ENCODE results near the gene CBLL2. TPM values are rescaled to one million over a fixed set of nuclear protein-coding genes. Genes with fewer than 3 reads are reported as not detected.
"Not testable (repeated sequence)": the region's sequence is repeated elsewhere in the genome, so short reads cannot be mapped to it uniquely, and the experiment has no call there.

CBLL2 gene
- not detected for total RNA-seq

- H3K4me3 Mint-ChIP-seq = no peak within 1 kb of the TSS
- no peaks in the 10 kb centered on the region for H3K36me3 Mint-ChIP-seq
- H3K27me3 Mint-ChIP-seq = no peaks in the 10 kb centered on the region
- no peak for DNase-seq
- no peak within 1 kb of the TSS for H3K27ac Mint-ChIP-seq
- no peaks in the 10 kb centered on the region for H3K4me1 Mint-ChIP-seq
- ATAC-seq = no peak
- CTCF ChIA-PET = no interaction called here
- peaks cover 2% of the 10 kb centered on the region for H3K9me3 Mint-ChIP-seq (ENCODE audit: low read depth)
Measured at GRCh38 chrX:22272613-22273012, at the start of gene CBLL2. CBLL2 (plus strand) TSS chrX:22272913; CDS start chrX:22272992, 79 bp downstream.

GRCh38 chrX:22234380-22234779, 38.3 kb upstream of the CBLL2 start:
- H3K27ac Mint-ChIP-seq = no peak overlapping the region
- DNase-seq (no peak), ATAC-seq (no peak)
- H3K4me3 Mint-ChIP-seq = no peak overlapping the region
- no peaks in the 10 kb centered on the region for H3K9me3 Mint-ChIP-seq (ENCODE audit: low read depth)
- H3K27me3 Mint-ChIP-seq = no peaks in the 10 kb centered on the region
- H3K4me1 Mint-ChIP-seq = no peaks in the 10 kb centered on the region
- peaks cover 1% of the 10 kb centered on the region for H3K36me3 Mint-ChIP-seq
- CTCF ChIA-PET = no interaction called here

- CTCF ChIA-PET = no interaction called here
- H3K9me3 Mint-ChIP-seq (ENCODE audit: low read depth) = no peaks in the 10 kb centered on the region
- no peak overlapping the region for H3K27ac Mint-ChIP-seq
- H3K27me3 Mint-ChIP-seq = no peaks in the 10 kb centered on the region
- DNase-seq (no peak), ATAC-seq (no peak)
- peaks cover 1% of the 10 kb centered on the region for H3K36me3 Mint-ChIP-seq
- no peak overlapping the region for H3K4me3 Mint-ChIP-seq
- no peaks in the 10 kb centered on the region for H3K4me1 Mint-ChIP-seq
Measured at GRCh38 chrX:22237479-22237878, 35.2 kb upstream of the CBLL2 start.

GRCh38 chrX:22246620-22247019, 26.1 kb upstream of the CBLL2 start:
- CTCF ChIA-PET = no interaction called here
- Mint-ChIP-seq H3K9me3 (ENCODE audit: low read depth) (no peaks in the 10 kb centered on the region), H3K27ac (no peak overlapping the region), H3K4me3 (no peak overlapping the region), H3K36me3 (no peaks in the 10 kb centered on the region), H3K4me1 (no peaks in the 10 kb centered on the region), H3K27me3 (no peaks in the 10 kb centered on the region)
- no peak for ATAC-seq
- DNase-seq = no peak

- Mint-ChIP-seq H3K4me1 (no peaks in the 10 kb centered on the region), H3K4me3 (no peak overlapping the region), H3K9me3 (ENCODE audit: low read depth) (no peaks in the 10 kb centered on the region), H3K27ac (no peak overlapping the region), H3K36me3 (no peaks in the 10 kb centered on the region), H3K27me3 (no peaks in the 10 kb centered on the region)
- CTCF ChIA-PET = no interaction called here
- DNase-seq (no peak), ATAC-seq (no peak)
Measured at GRCh38 chrX:22247169-22247568, 25.5 kb upstream of the CBLL2 start.

- CTCF ChIA-PET = no interaction called here
- Mint-ChIP-seq H3K27ac (no peak overlapping the region), H3K27me3 (no peaks in the 10 kb centered on the region)
Measured at GRCh38 chrX:22248401-22248800, 24.3 kb upstream of the CBLL2 start.

GRCh38 chrX:22249371-22249770, 23.3 kb upstream of the CBLL2 start:
- no peak overlapping the region for H3K4me3 Mint-ChIP-seq
- H3K9me3 Mint-ChIP-seq (ENCODE audit: low read depth) = no peaks in the 10 kb centered on the region
- no peaks in the 10 kb centered on the region for H3K4me1 Mint-ChIP-seq
- no peaks in the 10 kb centered on the region for H3K27me3 Mint-ChIP-seq
- DNase-seq = no peak
- CTCF ChIA-PET = no interaction called here
- no peak for ATAC-seq
- no peak overlapping the region for H3K27ac Mint-ChIP-seq
- H3K36me3 Mint-ChIP-seq = no peaks in the 10 kb centered on the region

More at GRCh38 chrX:22248401-22248800, 24.3 kb upstream of the CBLL2 start:
- H3K4me3 Mint-ChIP-seq = no peak overlapping the region
- H3K9me3 Mint-ChIP-seq (ENCODE audit: low read depth) = no peaks in the 10 kb centered on the region
- H3K36me3 Mint-ChIP-seq = no peaks in the 10 kb centered on the region
- DNase-seq (no peak), ATAC-seq (no peak)
- no peaks in the 10 kb centered on the region for H3K4me1 Mint-ChIP-seq

- H3K36me3 Mint-ChIP-seq = no peaks in the 10 kb centered on the region
- no peaks in the 10 kb centered on the region for H3K4me1 Mint-ChIP-seq
- H3K27me3 Mint-ChIP-seq = no peaks in the 10 kb centered on the region
- CTCF ChIA-PET = no interaction called here
- H3K27ac Mint-ChIP-seq = no peak overlapping the region
- peaks cover 2% of the 10 kb centered on the region for H3K9me3 Mint-ChIP-seq (ENCODE audit: low read depth)
- no peak for DNase-seq
- no peak overlapping the region for H3K4me3 Mint-ChIP-seq
- no peak for ATAC-seq
Measured at GRCh38 chrX:22268706-22269105, 4.0 kb upstream of the CBLL2 start.

- Mint-ChIP-seq H3K4me3 (no peak overlapping the region), H3K4me1 (no peaks in the 10 kb centered on the region), H3K27me3 (no peaks in the 10 kb centered on the region), H3K9me3 (ENCODE audit: low read depth) (peaks cover 2% of the 10 kb centered on the region), H3K36me3 (no peaks in the 10 kb centered on the region), H3K27ac (no peak overlapping the region)
- CTCF ChIA-PET = no interaction called here
- DNase-seq (no peak), ATAC-seq (no peak)
Measured at GRCh38 chrX:22273714-22274317, 1.1 kb downstream of the CBLL2 start.

GRCh38 chrX:22276781-22277180, 4.1 kb downstream of the CBLL2 start:
- Mint-ChIP-seq H3K27ac (no peak overlapping the region), H3K36me3 (no peaks in the 10 kb centered on the region), H3K4me1 (no peaks in the 10 kb centered on the region), H3K27me3 (no peaks in the 10 kb centered on the region), H3K4me3 (no peak overlapping the region), H3K9me3 (ENCODE audit: low read depth) (no peaks in the 10 kb centered on the region)
- no peak for ATAC-seq
- DNase-seq = no peak
- CTCF ChIA-PET = no interaction called here

- no peak for DNase-seq
- CTCF ChIA-PET = no interaction called here
- no peaks in the 10 kb centered on the region for H3K27me3 Mint-ChIP-seq
- H3K27ac Mint-ChIP-seq = no peak overlapping the region
- no peak overlapping the region for H3K4me3 Mint-ChIP-seq
- no peaks in the 10 kb centered on the region for H3K9me3 Mint-ChIP-seq (ENCODE audit: low read depth)
- no peaks in the 10 kb centered on the region for H3K4me1 Mint-ChIP-seq
- no peak for ATAC-seq
- no peaks in the 10 kb centered on the region for H3K36me3 Mint-ChIP-seq
Measured at GRCh38 chrX:22278375-22278774, 5.7 kb downstream of the CBLL2 start.

- H3K27me3 Mint-ChIP-seq; H3K27ac Mint-ChIP-seq; ATAC-seq; H3K9me3 Mint-ChIP-seq (ENCODE audit: low read depth); DNase-seq; H3K4me1 Mint-ChIP-seq; CTCF ChIA-PET; H3K4me3 Mint-ChIP-seq; H3K36me3 Mint-ChIP-seq: not testable (repeated sequence)
Measured at GRCh38 chrX:22289209-22289608, 16.5 kb downstream of the CBLL2 start.

GRCh38 chrX:22296871-22297270, 24.2 kb downstream of the CBLL2 start:
- Mint-ChIP-seq H3K27me3 (no peaks in the 10 kb centered on the region), H3K9me3 (ENCODE audit: low read depth) (no peaks in the 10 kb centered on the region), H3K4me3 (no peak overlapping the region), H3K36me3 (no peaks in the 10 kb centered on the region), H3K27ac (no peak overlapping the region), H3K4me1 (no peaks in the 10 kb centered on the region)
- CTCF ChIA-PET = no interaction called here
- ATAC-seq (no peak), DNase-seq (no peak)

- CTCF ChIA-PET = no interaction called here
- H3K4me1 Mint-ChIP-seq = no peaks in the 10 kb centered on the region
- ATAC-seq = no peak
- H3K27me3 Mint-ChIP-seq = no peaks in the 10 kb centered on the region
- no peaks in the 10 kb centered on the region for H3K9me3 Mint-ChIP-seq (ENCODE audit: low read depth)
- no peaks in the 10 kb centered on the region for H3K36me3 Mint-ChIP-seq
- no peak overlapping the region for H3K27ac Mint-ChIP-seq
- no peak for DNase-seq
- no peak overlapping the region for H3K4me3 Mint-ChIP-seq
Measured at GRCh38 chrX:22300130-22300529, 27.4 kb downstream of the CBLL2 start.

- DNase-seq (no peak), ATAC-seq (no peak)
- H3K4me3 Mint-ChIP-seq = no peak overlapping the region
- CTCF ChIA-PET = no interaction called here
- H3K27ac Mint-ChIP-seq = no peak overlapping the region
- H3K9me3 Mint-ChIP-seq (ENCODE audit: low read depth) = no peaks in the 10 kb centered on the region
- H3K36me3 Mint-ChIP-seq = no peaks in the 10 kb centered on the region
- H3K27me3 Mint-ChIP-seq = no peaks in the 10 kb centered on the region
- no peaks in the 10 kb centered on the region for H3K4me1 Mint-ChIP-seq
Measured at GRCh38 chrX:22310779-22311178, 38.1 kb downstream of the CBLL2 start.
